GM21447 (cell line): ENCODE results near the gene EML1.

Experiments
- ATAC-seq: cut with Tn5 transposase; IDR thresholded peaks from one replicate; pipeline ENCODE4 v1.9.1; 2021; ENCODE audit not compliant: unreplicated experiment

EML1 gene

DNA sequence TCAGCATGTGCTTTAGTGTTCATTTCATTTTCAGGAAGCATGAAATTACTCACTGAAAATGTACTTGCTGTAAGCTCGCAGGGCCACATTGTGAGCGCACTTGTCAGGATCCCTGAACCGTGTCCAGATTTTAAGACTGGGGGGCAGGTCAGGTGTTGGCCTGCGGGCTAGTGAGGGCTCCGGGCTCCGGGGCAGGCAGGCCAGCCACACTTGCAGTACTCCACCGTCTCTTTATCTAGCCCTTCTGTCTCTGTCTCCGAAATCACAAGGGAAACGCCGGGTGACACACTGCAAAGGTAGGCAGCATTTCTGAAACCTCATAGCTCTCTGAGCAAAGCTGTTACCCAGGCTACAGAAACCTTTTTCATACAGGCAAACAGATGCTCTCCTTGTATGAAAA is 98.7 kb downstream of the EML1 start:
- no peak for ATAC-seq

DNA sequence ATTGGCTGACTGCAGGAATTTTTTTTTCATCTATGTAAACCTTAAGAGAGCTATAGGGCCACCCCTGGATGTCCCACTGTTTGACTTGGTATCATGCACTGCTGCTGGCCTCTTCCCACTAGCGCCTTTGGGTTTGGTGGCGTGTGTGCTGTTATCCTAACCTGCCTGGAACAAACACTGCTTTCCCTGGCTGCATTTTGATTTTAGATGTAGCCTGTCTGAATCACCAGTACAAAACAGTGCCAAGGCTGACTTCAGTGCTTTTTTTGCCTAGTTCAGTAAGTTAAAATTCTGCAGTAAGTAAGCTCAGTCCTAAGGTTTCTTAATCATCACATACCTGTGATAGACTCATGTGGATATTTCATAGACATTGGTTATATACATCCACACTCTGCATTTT is 99.2 kb downstream of the EML1 start:
- ATAC-seq = no peak

DNA sequence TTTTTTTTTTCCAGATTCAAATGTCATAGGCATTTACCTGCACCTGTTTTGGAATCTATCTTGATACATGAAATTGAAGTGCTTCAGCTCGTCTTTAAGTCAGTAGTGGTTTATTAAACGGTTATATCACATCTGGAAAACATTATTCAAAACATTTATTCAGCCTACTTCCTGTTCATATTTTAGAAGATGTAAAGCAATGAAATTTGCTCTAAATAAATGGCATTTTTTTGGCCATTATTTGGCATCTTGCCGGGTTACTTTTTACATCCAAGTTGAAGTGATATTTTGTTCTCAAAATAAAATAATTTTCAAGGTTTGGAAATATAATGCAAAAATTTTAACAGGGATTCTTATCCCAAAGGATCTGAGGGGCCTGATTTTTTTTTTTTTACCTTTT is 103.1 kb downstream of the EML1 start:
- no peak for ATAC-seq

DNA sequence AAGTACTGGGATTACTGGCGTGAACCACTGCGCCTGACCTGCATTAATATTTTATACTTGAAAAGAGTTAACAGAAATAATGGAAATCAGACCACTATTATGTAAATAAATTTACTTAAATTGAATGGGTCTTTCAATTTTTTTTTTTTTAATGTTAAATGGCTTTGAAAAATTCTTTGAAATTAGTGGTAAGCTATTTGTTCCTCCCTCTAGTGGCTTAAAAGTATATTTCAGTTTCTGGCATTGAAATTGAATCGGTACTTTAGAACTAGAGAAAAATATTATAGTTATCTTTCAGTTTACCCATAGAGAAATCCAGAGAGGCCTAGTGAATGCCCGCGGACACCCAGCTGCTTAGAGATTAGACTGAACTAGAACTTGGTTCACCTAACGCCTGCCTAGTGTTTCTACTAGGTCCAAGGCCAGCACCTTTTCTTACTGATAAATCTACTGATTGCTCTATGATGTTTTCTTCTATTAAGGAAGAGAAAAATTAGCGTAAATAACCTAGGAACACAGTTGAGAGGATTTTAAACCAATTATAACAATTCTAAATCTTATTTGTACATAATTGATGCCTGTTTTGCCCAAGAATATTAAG is 106.5 kb downstream of the EML1 start:
- no peak for ATAC-seq

DNA sequence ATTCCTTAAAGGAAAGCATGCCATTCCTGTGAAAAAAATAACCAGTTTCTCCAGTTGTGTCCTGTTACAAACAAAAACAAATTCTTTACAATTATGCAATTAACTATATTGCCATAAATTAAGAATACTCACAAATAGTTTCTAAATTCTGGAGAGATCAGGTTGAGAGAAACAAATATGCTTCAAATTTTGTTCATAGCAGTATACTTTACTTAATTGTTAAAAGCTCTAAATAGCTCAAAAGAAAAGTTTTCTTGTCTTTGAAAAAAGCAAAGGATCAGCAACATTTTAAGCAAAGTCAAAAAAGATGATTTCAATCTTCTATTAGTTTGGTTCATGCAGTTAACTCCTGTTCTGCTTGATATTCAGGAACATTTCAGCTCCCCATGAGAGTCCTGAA is 109.7 kb downstream of the EML1 start:
- ATAC-seq = no peak

DNA sequence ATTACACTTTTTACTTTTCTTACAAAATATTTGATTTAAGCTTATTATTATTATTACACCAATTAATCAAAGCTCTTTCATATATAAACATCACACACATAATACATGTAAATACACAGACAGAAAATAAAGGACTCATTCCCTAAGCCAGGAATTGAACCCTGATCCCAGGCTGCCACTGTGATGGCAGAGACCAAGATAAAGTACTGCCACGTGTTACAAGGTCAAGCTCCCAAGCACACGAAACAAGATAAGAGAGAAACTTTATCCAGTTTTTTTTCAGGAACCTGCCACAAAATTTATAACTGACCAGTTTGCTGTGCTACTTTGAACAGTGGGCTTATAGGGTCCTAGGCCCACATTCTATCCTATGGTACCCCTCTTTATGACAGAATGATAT is 111.3 kb downstream of the EML1 start:
- ATAC-seq = no peak

DNA sequence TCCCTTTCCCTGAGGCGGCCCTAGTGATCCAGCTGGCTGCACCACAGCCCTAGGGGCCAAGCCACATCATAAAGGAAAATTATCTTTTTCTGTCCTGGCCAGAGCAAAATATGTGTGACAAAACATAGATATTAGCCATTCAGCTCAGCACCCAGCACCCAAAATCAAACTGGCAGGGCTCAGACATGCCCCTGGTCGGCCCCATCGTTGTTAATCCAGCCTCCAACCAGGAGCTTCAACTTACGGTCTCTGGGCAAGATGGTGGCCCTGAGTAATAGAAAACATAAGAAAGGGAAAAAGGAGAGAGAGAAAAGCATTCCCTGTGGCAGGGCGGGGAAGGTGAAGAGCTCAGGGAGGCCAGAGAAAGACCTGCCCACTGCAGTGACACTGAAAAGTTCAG is 111.9 kb downstream of the EML1 start:
- no peak for ATAC-seq

DNA sequence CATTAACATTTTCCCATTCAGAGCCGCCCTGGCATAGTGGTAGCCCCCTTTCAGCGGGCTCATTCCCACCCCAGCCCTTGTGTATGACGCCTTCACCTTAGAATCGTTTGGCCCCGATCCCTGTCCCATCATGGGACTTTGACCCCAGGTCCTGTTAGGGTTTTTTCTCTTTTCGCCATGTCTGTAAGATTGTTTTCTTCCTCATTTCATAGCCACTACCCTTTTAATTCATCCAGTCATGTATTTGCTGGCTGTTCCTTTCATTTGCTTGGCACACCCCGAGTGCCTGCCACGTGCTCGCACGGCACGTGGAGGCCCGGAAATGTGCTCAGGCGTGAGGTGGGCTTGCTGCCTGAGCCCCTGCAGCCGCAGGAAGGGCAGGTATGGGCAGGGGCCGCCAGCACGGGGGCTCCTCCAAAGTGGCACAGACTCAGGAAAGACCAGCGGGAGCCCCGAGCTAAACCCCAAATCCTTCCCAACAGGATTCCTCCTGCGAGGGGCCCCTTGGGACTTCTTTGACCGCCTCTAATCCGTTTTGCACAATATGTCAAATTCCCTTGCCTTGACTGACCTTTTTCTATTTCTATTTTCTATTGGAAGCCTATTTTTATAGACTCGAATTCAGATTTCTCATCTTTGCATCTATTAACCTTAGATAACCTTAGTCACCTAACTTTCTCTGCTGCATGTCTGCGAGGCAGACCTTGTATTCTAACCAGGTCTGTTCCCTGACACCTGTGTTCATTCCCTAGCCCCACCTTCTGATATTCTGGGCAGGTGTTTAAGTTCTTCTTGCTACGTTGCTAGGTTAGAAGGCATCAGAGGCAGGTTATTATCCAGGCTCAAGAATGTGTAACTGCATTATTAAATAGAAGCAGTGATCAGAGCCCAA is 114.8 kb downstream of the EML1 start:
- no peak for ATAC-seq

DNA sequence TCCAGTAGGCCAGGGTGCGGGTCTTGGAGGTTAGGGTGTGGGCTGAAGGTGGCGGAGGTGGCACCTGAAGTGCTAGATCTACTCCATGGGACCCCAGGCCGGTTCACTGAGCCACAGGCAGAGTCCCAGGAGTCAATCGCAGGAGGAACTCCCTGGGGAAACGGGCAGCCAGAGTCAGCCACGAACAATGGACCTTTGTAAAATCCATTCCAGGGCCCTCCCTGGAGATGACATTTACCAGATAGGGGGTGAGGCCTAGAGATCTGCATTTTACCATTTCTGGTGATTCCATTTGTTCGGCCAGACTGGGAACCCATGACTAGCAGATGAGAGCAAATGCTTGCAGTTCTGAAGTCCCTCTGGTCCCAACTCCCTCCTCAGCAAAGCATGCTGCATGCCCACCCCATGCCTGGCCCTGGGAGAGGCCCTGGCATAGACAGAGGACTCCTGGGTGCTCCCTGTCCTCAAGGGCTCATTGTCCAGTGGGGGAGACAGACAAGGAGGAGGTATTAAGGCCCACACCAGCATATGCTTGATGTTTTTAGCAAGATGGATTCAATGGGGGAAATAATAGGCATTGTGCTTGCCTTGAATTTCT is 115.5 kb downstream of the EML1 start:
- ATAC-seq = no peak

DNA sequence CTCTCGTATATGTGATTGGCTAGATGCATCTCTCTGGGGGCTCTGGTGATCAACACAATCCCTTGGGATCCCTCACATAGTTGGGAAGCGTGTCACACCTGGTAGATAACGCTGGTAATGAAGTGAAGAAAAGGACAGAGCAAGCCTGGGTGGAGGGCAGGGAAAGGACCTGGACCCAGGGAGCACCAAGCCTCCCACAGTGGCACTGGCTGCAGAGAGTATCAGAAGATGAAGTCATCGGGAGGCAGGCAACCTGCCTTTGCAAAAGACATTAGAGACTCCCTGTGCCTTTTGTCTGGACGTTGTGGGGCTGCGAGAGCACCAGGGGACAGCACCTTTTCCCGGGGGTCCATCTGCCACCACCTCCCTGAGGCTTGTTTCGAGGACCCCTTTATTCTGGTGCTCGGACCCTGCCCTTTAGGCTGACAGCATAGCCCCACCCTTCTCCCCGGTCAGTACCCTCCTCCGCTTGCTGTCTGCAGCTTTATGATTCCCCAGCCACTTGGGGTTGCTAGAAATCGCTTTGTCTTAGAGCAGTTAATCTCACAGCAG is 116.4 kb downstream of the EML1 start:
- ATAC-seq = no peak

DNA sequence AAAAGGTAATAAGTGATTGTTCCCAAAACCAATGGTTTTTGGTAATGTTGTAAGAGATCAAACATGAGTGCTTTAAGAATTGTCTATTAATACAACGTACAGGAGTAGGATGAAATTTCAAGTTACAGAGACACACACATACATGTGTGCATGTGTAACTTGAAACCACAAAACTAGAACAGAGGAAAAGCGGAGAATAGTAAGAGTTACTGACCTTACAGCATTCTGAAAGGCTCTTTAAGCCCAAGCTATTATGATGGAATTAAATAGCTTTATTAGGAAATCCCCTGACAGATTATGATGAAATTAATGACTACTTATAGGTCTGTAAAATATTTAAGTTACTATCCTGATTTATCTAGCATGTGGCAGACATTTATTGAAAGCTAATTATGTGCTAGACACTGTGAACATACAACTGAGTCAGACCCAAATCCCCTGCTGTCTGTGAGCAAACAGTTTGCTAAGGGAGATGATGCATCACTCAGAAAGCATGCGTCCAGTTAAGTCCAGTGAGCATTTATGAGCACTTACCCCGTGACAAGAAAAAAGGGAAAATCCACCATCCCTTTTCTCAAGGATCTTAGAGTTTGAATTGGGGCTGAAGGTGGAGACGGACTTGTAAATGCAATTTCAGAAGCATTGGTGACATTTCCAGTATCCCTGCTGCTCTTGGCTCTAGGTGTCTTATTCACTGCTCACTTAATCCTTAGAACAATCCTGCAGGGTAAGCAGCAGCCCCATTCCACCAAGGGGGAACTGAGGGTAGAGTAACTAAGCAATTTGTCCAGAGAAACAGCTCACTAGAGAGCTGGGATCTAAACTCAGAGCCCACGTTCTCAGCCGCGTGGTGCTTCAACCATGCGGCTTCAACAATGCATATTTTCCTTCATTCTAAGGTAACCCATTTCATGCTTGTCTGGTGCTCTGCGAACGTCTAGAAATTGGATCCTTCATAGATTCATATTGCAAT is 117.4 kb downstream of the EML1 start:
- ATAC-seq = no peak

DNA sequence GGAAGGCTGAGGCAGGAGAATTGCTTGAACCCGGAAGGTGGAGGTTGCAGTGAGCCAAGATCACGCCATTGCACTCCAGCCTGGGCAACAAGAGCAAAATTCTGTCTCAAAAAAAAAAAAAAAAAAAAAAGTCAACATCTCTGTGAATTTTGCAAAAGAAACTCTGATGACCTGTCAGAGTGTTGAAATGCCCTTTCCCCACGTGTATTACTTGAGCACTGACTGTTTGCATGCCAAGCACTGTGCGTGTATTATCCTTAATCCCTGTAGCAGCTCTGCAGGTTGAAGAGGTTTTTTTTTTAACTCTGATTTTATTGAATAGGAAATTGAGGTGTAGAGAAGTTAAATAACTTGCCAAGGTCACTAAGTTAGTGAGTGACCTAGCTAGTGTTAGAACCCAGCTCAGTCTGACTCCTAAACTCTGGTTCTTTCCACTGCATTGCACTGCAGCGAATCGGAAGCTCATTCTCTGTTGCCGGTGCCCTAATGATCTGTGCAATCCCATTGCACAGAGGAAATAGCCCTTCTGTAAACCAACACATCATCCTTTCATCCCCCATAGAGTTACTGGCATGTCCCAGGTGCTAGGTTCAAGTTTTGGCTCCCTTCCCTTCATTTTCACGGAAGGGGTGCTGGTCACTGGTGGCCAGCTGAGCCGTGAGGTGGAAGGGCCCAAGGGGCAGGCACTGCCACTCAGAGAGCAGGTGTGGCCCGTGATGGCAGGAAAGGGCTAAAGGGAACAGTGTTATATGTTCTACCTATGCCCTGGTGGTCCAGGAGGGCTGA is 122.3 kb downstream of the EML1 start:
- ATAC-seq = no peak

DNA sequence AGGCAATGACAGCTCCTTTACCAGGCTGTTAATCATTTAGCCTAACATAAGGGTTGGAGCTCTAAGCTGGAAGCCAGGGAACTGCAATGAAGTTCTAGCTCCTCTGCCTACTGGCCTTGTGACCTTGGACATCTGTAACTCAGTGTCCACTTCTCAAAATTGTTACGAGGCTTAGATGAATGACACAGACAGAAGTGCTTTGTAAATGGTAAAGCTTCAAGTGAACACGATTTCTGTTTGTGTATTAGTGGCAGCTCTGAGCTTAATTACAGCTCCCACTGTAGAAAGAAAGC is 122.8 kb downstream of the EML1 start:
- no peak for ATAC-seq

DNA sequence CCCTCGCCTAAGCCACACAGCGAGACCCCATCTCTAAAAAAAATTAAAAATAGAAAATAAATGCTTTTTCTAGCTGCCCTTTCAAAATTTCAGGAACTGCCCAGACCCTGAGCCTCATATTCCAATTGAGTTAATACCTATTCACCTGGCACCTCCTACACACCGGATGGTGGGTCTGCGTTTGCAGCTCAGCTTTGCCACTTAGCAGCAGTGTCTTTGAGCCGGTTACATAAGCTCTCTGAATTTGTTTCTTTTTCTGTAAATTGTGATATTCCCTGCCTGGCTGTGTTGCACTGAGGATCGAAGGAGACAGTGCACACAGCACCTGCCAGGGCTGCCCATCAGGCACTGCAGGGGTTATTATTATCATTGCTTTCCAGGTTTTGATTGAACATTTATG is 125.6 kb downstream of the EML1 start:
- no peak for ATAC-seq

DNA sequence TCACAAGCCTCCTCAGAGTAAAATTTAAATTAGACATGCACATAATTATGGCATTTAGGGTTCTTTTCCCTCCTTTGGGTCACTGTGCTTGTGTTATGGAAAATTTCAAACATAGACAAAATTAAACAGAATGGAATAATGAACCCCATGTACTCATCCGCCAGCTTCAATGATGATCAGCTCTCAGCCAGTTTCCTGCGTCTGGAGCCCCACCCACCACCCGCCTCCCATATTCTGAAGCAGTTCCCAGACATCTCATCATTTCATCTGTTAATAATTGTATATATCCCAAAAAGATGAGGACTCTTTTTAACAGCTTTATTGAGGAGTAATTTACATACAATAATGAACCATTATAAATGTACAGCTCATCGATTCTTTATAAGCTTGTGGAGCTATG is 128.2 kb downstream of the EML1 start:
- ATAC-seq = no peak

DNA sequence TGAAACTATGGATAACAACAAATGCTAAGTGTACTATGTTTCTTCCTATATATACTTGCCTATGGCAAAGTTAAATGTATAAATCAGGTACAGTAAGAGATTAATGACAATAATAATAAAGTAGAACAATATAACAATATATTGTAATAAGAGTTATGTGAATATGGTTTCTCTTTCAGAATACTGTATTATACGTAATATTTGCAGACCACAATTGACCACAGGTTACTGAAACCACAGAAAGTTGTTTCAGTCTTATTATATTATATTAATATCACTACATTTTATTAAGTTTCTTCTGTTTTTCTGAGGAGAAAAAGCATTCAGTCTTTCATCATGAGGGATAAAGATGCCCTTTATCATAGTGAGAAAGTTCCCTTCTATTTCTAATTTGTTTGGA is 131.2 kb downstream of the EML1 start:
- ATAC-seq = no peak

DNA sequence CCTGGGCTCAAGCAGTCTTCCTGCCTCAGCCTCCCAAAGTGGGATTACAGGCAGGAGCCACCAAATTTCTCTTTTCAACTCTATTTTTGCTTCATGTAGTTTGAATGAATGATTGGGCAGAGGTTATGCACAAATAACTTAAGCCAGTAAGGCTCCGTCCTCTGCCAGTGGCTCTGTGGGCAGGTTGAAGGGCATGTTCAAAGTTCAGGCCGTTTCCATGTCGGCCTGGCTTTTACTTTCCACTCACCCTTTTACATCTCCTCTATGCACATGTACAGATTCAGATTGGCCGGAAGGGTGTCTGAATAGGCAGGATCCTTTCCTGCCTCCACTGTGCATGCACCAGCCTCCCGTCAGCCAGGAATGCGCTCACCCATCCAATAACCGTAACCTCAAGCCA is 132.3 kb downstream of the EML1 start:
- ATAC-seq = no peak

DNA sequence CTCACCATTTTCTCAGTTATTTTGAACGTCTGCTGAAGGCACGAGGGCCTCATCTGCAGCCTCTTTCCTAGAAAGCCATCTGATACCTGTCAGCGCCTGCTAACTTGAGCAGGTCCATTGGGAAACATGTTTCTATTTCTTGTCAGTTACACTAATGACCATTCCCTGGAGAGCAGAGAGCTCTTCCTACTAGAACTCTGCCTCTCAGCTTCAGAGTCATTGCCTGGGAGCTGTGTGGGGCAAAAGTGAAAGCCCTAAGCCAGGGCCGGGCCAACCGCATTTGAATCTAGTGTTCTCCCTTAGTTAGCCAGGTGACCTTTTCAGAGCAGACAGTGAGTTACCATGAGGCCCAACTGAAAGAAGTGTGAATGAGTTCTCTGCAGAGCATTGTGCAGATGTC is 135.8 kb downstream of the EML1 start:
- ATAC-seq = no peak

DNA sequence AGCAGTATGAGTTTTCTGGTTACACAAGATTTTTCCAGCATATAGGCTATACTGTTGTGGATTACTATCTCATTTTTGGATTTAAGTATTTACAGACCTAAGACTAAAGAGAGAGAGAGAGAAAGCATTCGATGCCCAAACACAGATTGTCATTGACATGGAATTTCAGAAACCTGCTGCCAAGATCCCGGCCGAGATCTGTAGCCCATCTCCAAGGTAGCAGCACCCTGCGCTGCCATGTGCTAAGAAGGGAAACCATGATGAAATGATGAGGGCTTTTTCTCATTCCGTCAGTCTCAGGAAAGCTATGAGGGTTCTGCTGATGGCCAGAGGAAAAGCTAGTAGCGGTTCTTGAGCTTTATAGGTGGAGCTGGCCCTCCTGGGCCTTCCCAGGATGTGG is 136.4 kb downstream of the EML1 start:
- ATAC-seq = no peak
